ENCODE data around the gene SERTM2.

SERTM2 gene

DNA sequence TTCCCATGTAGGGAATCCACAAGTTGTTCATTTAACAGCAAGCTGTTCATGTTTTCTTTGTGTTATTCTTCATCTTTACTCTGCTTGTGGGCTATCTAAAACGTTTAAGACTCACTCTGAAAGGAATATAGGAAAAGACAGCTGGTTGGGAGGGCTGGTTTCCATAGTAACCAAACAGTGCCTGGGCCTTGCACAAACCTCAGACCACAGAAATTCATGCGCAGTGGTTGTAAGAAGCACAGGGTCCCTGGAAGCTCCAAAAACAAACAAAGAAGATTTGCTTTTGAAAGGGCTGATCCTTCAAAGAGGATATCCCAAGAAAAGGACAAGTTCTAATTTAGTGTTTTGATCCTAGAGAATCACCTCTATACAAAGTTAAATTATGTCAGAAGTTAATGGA is 7.8 kb downstream of the SERTM2 start:
- Histone ChIP-seq H4K20me1 (ENCODE audit: insufficient read depth, low read length) (no peaks in the 10 kb centered on the region), H3K36me3 (ENCODE audit: insufficient read depth, low read length) (no peaks in the 10 kb centered on the region), H2AFZ (ENCODE audit: low read length) (no peak overlapping the region), H3K4me1 (ENCODE audit: insufficient read depth, low read length, severe bottlenecking) (no peaks in the 10 kb centered on the region), H3K4me2 (ENCODE audit: low read length) (no peak overlapping the region), H3K9ac (ENCODE audit: low read length) (no peak overlapping the region), H3K4me3 (ENCODE audit: low read depth, low read length, poor library complexity, severe bottlenecking) (no peak overlapping the region), H3F3A (ENCODE audit: insufficient read depth, low read length) (no peaks in the 10 kb centered on the region), H3K9me2 (ENCODE audit: low read depth, low read length) (no peaks in the 10 kb centered on the region), H3K27me3 (ENCODE audit: insufficient read depth, low read length) (no peaks in the 10 kb centered on the region), H3K27ac (ENCODE audit: low read depth, low read length, poor library complexity, severe bottlenecking) (no peak overlapping the region), H3K9me3 (ENCODE audit: low read length) (no peaks in the 10 kb centered on the region), H3K79me2 (ENCODE audit: insufficient read depth, low read length) (no peaks in the 10 kb centered on the region)
- TF ChIP-seq, protein P1, sequence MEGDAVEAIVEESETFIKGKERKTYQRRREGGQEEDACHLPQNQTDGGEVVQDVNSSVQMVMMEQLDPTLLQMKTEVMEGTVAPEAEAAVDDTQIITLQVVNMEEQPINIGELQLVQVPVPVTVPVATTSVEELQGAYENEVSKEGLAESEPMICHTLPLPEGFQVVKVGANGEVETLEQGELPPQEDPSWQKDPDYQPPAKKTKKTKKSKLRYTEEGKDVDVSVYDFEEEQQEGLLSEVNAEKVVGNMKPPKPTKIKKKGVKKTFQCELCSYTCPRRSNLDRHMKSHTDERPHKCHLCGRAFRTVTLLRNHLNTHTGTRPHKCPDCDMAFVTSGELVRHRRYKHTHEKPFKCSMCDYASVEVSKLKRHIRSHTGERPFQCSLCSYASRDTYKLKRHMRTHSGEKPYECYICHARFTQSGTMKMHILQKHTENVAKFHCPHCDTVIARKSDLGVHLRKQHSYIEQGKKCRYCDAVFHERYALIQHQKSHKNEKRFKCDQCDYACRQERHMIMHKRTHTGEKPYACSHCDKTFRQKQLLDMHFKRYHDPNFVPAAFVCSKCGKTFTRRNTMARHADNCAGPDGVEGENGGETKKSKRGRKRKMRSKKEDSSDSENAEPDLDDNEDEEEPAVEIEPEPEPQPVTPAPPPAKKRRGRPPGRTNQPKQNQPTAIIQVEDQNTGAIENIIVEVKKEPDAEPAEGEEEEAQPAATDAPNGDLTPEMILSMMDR (IDR thresholded peaks at IDR 0.05; ENCODE audit: low read length), result no peak
- no peak for TF ChIP-seq EZH2 (IDR thresholded peaks at IDR 0.05; ENCODE audit: borderline replicate concordance, low read length)

- Histone ChIP-seq H3K79me2 (ENCODE audit: insufficient read depth, low read length) (no peaks in the 10 kb centered on the region), H3F3A (ENCODE audit: insufficient read depth, low read length) (no peaks in the 10 kb centered on the region), H3K9me2 (ENCODE audit: low read depth, low read length) (no peaks in the 10 kb centered on the region), H3K9ac (ENCODE audit: low read length) (no peak overlapping the region), H3K27ac (ENCODE audit: low read depth, low read length, poor library complexity, severe bottlenecking) (no peak overlapping the region), H3K9me3 (ENCODE audit: low read length) (no peaks in the 10 kb centered on the region), H3K4me3 (ENCODE audit: low read depth, low read length, poor library complexity, severe bottlenecking) (no peak overlapping the region), H4K20me1 (ENCODE audit: insufficient read depth, low read length) (no peaks in the 10 kb centered on the region), H3K36me3 (ENCODE audit: insufficient read depth, low read length) (no peaks in the 10 kb centered on the region), H3K4me2 (ENCODE audit: low read length) (no peak overlapping the region), H3K27me3 (ENCODE audit: insufficient read depth, low read length) (no peaks in the 10 kb centered on the region), H2AFZ (ENCODE audit: low read length) (no peak overlapping the region), H3K4me1 (ENCODE audit: insufficient read depth, low read length, severe bottlenecking) (no peaks in the 10 kb centered on the region)
- TF ChIP-seq EZH2 (IDR thresholded peaks at IDR 0.05; ENCODE audit: borderline replicate concordance, low read length), result no peak
- TF ChIP-seq, protein P1 (IDR thresholded peaks at IDR 0.05; ENCODE audit: low read length), result no peak
Measured at GRCh38 chrX:111520506-111520905, 9.1 kb downstream of the SERTM2 start.

DNA sequence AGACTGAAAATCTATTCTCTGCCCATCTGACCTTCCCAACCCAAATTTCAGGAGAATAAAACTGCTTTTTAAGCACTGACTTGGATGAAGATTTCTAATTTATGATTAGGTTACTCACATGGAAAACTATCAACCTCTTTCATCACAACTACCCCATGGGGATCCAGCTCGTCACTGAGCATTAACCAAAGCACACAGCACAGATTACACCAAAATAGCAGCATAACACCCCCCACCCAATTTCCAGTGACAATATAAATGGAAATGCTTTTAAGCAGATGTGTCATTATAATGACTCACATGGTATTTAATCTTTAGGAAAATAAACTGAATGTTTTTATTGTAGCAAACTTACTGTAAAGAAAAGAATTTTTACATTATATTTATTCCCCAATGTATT is 9.7 kb downstream of the SERTM2 start:
- H3K4me3 ChIP-seq (ENCODE audit: low read depth, low read length, poor library complexity, severe bottlenecking), result no peak overlapping the region

More for the DNA sequence above, 9.7 kb downstream of the SERTM2 start:
- no peaks in the 10 kb centered on the region for H3K9me3 ChIP-seq (ENCODE audit: low read length)
- H3K4me2 ChIP-seq (ENCODE audit: low read length), result no peak overlapping the region
- H3F3A ChIP-seq (ENCODE audit: insufficient read depth, low read length), result no peaks in the 10 kb centered on the region
- no peaks in the 10 kb centered on the region for H4K20me1 ChIP-seq (ENCODE audit: insufficient read depth, low read length)
- TF ChIP-seq, protein P1 (IDR thresholded peaks at IDR 0.05; ENCODE audit: low read length), result no peak
- TF ChIP-seq EZH2 (IDR thresholded peaks at IDR 0.05; ENCODE audit: borderline replicate concordance, low read length), result no peak
- H3K9me2 ChIP-seq (ENCODE audit: low read depth, low read length), result no peaks in the 10 kb centered on the region
- H3K36me3 ChIP-seq (ENCODE audit: insufficient read depth, low read length), result no peaks in the 10 kb centered on the region
- no peaks in the 10 kb centered on the region for H3K4me1 ChIP-seq (ENCODE audit: insufficient read depth, low read length, severe bottlenecking)
- no peaks in the 10 kb centered on the region for H3K27me3 ChIP-seq (ENCODE audit: insufficient read depth, low read length)
- no peak overlapping the region for H3K9ac ChIP-seq (ENCODE audit: low read length)
- H3K27ac ChIP-seq (ENCODE audit: low read depth, low read length, poor library complexity, severe bottlenecking), result no peak overlapping the region
- no peak overlapping the region for H2AFZ ChIP-seq (ENCODE audit: low read length)
- H3K79me2 ChIP-seq (ENCODE audit: insufficient read depth, low read length), result no peaks in the 10 kb centered on the region

Measured in OCI-LY1 (cell line).